ENCODE results near the gene SLC34A3.
"Not testable (repeated sequence)": the region's sequence is repeated elsewhere in the genome, so short reads cannot be mapped to it uniquely, and the experiment has no call there.

The SLC34A3 gene

GRCh38 chr9:137251490-137252268 lies 21.0 kb downstream of the SLC34A3 start:
- intact Hi-C loops (cut with DNase I), result no loop called here
- DNase-seq, result no peak

- intact Hi-C loops (cut with DNase I), result no loop called here
- DNase-seq, result peak in 1 of 10 donors; percentile 83
Observed at GRCh38 chr9:137252555-137253506, 22.1 kb downstream of the SLC34A3 start.

- intact Hi-C loops (cut with DNase I), result no loop called here
- DNase-seq, result peak in 1 of 10 donors; percentile 84
Observed at GRCh38 chr9:137253717-137254623, 23.3 kb downstream of the SLC34A3 start.

GRCh38 chr9:137254624-137255447 lies 24.1 kb downstream of the SLC34A3 start, which contains the start of gene NELFB:
TSS of gene NELFB (plus strand) at chr9:137255327.
- DNase-seq, result peak; percentile 90 to 99 (median 93)
- intact Hi-C loops (cut with DNase I), result loop anchor here (1.0 kb wide), 1 partner anchor 14 kb away; the partner anchor contains the start of gene TUBB4B

- DNase-seq, result peak in 1 of 10 donors; percentile 87
- intact Hi-C loops (cut with DNase I), result loop anchor here (1.0 kb wide), 1 partner anchor 14 kb away; the partner anchor contains the start of gene TUBB4B
Observed at GRCh38 chr9:137255448-137256114, 24.9 kb downstream of the SLC34A3 start.

DNA sequence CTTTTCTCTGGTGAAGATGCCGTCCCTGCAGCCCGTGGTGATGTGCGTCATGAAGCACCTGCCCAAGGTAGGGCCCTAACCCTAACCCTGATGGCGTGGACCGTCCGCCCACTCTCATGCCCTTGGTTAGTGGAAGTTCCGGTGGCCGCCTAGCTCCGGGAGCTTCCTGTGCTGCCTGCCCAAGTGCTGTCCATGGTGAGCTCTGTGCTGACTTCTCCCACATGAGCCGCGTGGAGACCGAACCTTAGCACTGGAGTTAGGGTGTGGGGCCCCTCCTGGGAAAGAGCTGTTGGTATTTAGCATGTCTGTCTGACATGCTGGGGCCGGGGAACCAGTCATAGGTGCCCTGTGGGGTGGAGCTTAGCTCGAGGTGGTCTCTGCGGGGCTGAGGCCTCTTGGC lies 25.7 kb downstream of the SLC34A3 start:
- intact Hi-C loops (cut with DNase I), result no loop called here
- no peak for DNase-seq

GRCh38 chr9:137256856-137257255 lies 26.2 kb downstream of the SLC34A3 start:
- intact Hi-C loops (cut with DNase I), result no loop called here
- no peak for DNase-seq

DNA sequence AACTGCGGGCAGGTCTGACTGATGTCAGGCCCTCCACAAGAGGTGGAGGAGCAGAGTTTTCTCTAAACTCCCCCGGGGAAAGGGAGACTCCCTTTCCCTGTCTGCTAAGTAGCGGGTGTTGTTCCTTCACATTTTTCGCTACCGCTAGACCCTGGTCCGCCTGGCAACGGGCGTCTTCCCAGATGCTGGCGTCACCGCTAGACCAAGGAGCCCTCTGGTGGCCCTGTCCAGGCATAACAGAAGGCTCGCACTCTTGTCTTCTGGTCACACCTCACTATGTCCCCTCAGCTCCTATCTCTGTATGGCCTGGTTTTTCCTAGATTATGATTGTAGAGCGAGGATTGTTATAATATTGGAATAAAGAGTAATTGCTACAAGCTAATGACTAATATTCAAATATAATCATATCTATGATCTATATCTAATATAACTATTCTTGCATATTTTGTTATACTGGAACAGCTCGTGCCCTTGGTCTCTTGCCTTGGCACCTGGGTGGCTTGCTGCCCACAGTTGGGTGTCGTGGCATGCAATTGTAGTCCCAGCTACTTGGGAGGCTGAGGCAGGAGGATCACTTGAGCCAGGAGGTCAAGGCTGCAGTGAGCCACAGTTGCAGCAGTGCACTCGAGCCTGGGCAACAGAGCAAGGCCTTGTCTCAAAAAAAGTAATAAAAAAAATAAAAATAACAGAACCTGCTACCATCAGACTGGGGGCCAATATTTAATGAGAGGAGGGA lies 31.6 kb downstream of the SLC34A3 start:
- peak in 3 of 10 donors; percentile 44 to 86 (median 48) for DNase-seq
- intact Hi-C loops (cut with DNase I), result not testable (repeated sequence)

- peak in 1 of 10 donors; percentile 68 for DNase-seq
- intact Hi-C loops (cut with DNase I), result no loop called here
Observed at GRCh38 chr9:137262909-137263285, 32.2 kb downstream of the SLC34A3 start.

DNA sequence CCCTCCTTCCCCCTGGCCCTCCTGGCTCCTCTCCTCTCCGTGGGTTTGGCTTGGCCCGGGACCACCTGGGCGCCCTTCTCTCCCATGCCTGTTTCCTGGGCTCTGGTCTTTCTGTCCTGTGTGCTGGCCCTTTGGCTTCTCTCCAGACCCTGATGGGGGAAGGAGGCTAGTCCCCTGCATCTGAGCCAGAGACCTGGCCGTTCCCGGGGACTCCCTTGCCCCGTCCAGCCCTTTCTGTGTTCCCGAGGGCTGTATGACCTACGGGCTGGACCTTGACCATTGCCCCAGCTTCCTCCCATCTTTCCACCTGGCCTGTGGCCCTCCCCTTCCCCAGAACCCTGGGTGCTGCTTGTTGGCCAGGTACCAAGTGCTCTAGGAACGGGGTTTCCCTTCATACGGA lies 32.8 kb downstream of the SLC34A3 start:
- intact Hi-C loops (cut with DNase I), result no loop called here
- no peak for DNase-seq

- no peak for DNase-seq
- intact Hi-C loops (cut with DNase I), result no loop called here
Observed at GRCh38 chr9:137264067-137264466, 33.4 kb downstream of the SLC34A3 start.

DNA sequence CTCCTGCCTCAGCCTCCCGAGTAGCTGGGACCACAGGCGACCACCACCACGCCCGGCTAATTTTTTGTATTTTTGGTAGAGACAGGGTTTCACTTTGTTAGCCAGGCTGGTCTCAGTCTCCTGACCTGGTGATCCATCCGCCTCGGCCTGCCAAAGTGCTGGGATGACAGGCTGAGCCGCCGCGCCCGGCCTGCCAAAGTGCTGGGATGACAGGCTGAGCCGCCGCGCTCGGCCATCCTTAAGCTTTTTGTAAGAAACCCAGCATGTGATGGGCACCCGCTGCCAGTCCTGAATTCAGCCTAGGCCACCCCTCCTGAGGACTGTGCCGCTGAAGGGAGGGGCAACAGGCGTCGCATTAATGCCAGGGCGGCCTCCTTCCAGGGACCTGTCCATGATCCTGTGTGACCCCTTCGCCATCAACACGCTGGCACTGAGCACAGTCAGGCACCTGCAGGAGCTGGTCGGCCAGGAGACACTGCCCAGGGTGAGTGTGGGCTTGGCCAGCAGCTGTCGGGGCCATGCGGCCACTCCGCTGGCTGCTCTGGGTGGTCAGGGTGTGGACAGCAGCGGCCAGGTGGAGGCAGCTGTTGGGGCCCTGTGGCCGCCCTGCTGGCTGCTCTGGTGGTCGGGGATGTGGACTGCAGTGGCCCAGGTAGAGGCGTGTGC lies 34.9 kb downstream of the SLC34A3 start:
- intact Hi-C loops (cut with DNase I), result no loop called here
- peak in 1 of 10 donors; percentile 83 for DNase-seq

DNA sequence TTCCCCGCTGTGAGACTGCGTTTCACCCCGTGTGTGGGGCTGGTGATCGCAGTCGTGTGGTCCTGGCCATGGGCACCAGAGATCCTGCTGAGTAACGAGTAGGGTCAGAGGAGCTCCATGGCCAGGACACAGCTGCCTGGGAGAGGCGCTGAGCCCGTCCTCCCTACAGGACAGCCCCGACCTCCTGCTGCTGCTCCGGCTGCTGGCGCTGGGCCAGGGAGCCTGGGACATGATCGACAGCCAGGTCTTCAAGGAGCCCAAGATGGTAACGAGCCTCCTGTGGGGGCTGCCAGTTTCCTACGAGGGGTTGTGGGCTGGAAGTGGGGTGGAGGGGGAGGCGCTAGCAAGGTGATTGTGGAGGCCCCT lies 35.4 kb downstream of the SLC34A3 start:
- intact Hi-C loops (cut with DNase I), result no loop called here
- DNase-seq, result peak in 1 of 10 donors; percentile 85

DNA sequence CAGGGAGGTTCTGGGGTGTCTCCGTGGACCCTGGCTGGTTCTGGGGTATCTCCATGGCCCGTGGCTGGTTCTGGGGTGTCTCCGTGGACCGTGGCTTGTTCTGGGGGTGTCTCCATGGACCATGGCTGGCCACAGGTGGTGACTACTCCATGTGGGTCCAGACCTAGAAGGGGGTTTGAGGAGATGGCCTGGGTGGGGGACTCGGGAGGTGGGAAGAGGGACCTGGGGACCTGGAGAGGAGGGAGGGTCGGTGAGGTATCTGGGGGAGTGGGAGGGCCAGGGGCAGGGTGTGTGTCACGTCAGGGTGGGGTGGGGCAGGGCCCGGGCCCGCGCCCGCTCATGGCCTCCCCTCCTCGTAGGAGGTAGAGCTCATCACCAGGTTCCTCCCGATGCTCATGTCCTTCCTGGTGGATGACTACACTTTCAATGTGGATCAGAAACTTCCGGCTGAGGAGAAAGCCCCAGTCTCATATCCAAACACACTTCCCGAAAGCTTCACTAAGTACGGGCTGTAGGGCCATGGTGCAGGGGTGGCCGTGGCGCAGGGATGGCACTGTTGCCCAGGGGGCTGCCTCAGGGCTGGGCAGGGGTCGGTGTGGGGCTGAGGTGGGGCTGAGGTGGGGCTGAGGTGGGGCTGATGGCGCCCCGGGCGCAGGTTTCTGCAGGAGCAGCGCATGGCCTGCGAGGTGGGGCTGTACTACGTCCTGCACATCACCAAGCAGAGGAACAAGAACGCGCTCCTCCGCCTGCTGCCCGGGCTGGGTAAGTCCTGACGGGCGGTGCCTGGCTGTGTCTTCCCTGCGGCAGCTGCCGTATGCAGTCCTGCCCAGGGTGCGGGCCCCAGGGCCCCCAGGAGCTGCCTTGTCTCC lies 36.1 kb downstream of the SLC34A3 start:
- DNase-seq, result peak in 1 of 10 donors; percentile 68
- intact Hi-C loops (cut with DNase I), result no loop called here

GRCh38 chr9:137267933-137268355 lies 37.2 kb downstream of the SLC34A3 start:
- no peak for DNase-seq
- intact Hi-C loops (cut with DNase I), result no loop called here

DNA sequence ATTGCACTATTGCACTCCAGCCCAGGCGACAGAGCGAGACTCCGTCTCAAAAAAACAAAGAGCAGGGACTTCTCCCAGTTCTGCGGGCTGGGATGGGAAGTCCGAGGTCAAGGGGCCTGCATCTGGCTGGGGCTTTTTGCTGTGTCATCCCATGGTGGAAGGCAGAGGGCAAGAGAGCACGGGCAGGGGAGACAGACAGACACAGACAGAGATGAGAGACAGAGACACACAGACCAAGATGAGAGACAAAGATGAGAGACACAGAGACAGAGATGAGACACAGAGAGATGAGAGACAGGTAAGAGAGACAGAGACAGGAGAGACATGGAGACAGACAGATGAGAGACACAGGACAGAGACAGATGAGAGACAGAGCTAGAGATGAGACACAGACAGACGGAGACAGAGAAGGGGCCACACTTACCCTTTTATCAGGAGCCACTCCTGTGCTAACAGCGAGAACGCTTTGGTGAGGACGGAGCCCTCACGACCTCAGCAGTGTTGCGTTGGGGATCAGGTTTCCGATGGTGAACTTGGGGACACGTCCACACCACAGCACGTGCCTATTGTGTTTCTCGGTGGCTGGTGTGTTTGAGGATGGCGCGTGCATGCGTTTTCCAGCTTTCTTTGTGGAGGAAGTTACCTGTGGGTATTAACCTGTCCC lies 38.0 kb downstream of the SLC34A3 start:
- intact Hi-C loops (cut with DNase I), result no loop called here

More for the DNA sequence above, 38.0 kb downstream of the SLC34A3 start:
- no peak for DNase-seq
